ENCODE data around the gene LRRTM4. TPM values are rescaled to one million over a fixed set of nuclear protein-coding genes. Genes with fewer than 3 reads are reported as not detected.

LRRTM4 gene
- total RNA-seq, 1 donor from 2014 or later = not detected

DNA sequence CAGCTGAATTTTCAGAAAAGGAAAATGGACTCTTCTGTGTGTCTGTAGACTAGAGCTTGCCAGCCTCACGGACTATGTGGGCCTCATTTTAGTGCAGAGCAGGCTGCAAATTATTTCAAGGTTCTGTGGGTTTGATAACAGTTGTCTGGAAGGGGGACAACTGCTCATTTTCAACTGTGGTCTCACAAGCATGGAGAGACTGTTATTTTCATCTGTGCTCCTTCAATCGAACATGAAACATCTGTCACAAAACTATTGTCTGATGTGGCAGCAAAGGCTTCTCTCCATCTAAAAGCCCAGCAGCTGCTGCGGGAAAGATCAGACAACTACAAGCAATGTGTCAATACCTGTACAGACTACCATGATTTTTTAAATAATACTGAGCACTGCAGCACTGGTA, 211.8 kb downstream of the LRRTM4 start:
- Histone ChIP-seq H3K27me3 (ENCODE audit: control insufficient read depth, insufficient read depth, low read length) (no peaks in the 10 kb centered on the region), H3K36me3 (ENCODE audit: control insufficient read depth, insufficient read depth, low read length) (no peaks in the 10 kb centered on the region), H3K4me3 (ENCODE audit: low read depth, low read length) (no peak overlapping the region)
- FAIRE-seq = no peak
- no peak for DNase-seq (ENCODE audit: low read depth)
- TF ChIP-seq, protein P1, sequence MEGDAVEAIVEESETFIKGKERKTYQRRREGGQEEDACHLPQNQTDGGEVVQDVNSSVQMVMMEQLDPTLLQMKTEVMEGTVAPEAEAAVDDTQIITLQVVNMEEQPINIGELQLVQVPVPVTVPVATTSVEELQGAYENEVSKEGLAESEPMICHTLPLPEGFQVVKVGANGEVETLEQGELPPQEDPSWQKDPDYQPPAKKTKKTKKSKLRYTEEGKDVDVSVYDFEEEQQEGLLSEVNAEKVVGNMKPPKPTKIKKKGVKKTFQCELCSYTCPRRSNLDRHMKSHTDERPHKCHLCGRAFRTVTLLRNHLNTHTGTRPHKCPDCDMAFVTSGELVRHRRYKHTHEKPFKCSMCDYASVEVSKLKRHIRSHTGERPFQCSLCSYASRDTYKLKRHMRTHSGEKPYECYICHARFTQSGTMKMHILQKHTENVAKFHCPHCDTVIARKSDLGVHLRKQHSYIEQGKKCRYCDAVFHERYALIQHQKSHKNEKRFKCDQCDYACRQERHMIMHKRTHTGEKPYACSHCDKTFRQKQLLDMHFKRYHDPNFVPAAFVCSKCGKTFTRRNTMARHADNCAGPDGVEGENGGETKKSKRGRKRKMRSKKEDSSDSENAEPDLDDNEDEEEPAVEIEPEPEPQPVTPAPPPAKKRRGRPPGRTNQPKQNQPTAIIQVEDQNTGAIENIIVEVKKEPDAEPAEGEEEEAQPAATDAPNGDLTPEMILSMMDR (IDR thresholded peaks at IDR 0.05; ENCODE audit: insufficient read depth, low read length, severe bottlenecking) = no peak

DNA sequence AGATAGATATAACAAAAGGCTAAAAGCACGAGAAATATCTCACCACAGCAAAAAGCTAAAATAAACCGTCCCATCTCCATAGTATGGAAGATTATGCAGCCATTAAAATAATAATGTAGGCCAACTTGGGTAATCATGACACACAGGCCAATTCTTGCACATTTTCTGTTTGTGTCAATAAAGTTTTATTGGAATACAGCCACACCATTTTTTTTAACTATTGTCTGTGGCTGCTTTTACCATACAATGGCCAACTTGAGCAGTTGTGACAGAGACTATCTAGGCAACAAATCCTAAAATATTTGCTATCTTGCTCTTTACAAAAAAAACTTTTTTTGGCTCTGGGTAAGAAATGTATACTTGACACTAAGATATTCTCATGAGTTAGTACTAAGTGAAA, 212.5 kb downstream of the LRRTM4 start:
- no peak overlapping the region for H3K4me3 ChIP-seq (ENCODE audit: low read depth, low read length)
- H3K27me3 ChIP-seq (ENCODE audit: control insufficient read depth, insufficient read depth, low read length) = no peaks in the 10 kb centered on the region
- FAIRE-seq (no peak), DNase-seq (ENCODE audit: low read depth) (no peak)
- H3K36me3 ChIP-seq (ENCODE audit: control insufficient read depth, insufficient read depth, low read length) = no peaks in the 10 kb centered on the region
- TF ChIP-seq, protein P1 (IDR thresholded peaks at IDR 0.05; ENCODE audit: insufficient read depth, low read length, severe bottlenecking) = no peak

DNA sequence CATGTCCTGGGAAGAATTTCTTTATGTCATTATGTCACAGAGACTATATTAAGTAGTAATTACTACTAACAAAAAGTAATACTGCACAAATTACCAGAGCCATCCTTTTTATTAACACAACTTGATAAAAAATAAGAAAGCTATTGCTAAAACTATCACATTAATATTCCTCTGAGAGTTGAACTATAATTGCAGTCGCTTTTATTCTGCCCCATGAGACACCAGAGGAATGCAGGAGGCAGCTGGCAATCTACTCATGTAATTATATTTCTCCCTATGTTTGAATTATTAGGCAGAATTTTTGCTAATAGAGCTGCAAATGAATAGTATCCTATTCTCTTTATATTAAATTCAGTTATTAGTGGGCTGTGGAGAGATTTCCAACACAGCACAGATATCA, 220.7 kb downstream of the LRRTM4 start:
- H3K36me3 ChIP-seq (ENCODE audit: control insufficient read depth, insufficient read depth, low read length) = no peaks in the 10 kb centered on the region
- FAIRE-seq = no peak
- no peak for DNase-seq (ENCODE audit: low read depth)
- no peak overlapping the region for H3K4me3 ChIP-seq (ENCODE audit: low read depth, low read length)
- TF ChIP-seq, protein P1 (IDR thresholded peaks at IDR 0.05; ENCODE audit: insufficient read depth, low read length, severe bottlenecking) = no peak
- H3K27me3 ChIP-seq (ENCODE audit: control insufficient read depth, insufficient read depth, low read length) = no peaks in the 10 kb centered on the region

DNA sequence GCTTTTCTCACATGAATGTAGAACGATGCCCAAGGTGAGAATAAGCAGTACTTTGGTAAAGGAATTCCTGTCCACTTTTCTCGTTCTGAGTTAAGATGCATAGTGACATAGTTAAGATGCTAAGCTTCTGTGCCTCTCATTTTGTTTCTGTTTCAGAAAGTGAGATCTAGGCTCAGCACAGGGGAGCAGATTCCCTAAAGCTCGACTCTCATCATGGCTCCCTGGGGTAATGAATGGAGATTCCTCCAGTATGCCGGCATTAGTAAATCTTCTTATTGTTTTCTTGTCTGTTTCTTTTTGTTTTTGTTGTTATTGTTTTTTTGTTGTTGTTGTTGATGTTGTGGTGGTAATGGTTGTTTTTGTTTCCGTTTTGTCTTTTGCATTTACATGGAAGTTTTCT, 225.4 kb downstream of the LRRTM4 start:
- TF ChIP-seq, protein P1 (IDR thresholded peaks at IDR 0.05; ENCODE audit: insufficient read depth, low read length, severe bottlenecking) = no peak
- no peak for FAIRE-seq
- no peak overlapping the region for H3K4me3 ChIP-seq (ENCODE audit: low read depth, low read length)
- DNase-seq (ENCODE audit: low read depth) = no peak
- no peaks in the 10 kb centered on the region for H3K36me3 ChIP-seq (ENCODE audit: control insufficient read depth, insufficient read depth, low read length)
- H3K27me3 ChIP-seq (ENCODE audit: control insufficient read depth, insufficient read depth, low read length) = no peaks in the 10 kb centered on the region

DNA sequence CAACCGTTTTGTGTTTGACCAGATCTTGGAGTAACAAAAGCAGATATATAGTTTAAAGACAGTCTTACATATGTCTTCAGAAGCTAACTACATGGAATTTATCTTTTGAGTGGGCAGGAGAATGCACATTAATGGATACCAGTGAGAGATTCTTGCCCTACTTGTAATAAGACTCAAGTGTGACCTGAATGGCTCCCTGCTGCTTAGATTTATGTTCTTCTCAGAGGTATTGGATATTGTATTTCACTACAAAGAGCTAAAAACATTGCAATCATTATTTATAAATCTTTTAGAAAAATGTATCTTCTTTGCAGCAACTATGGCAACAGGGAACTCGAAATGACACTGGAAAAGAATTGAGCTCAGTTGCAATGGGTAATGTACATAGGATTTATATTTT, 227.7 kb downstream of the LRRTM4 start:
- DNase-seq (ENCODE audit: low read depth) (no peak), FAIRE-seq (no peak)
- H3K36me3 ChIP-seq (ENCODE audit: control insufficient read depth, insufficient read depth, low read length) = no peaks in the 10 kb centered on the region
- H3K27me3 ChIP-seq (ENCODE audit: control insufficient read depth, insufficient read depth, low read length) = no peaks in the 10 kb centered on the region
- H3K4me3 ChIP-seq (ENCODE audit: low read depth, low read length) = no peak overlapping the region
- TF ChIP-seq, protein P1 (IDR thresholded peaks at IDR 0.05; ENCODE audit: insufficient read depth, low read length, severe bottlenecking) = no peak

DNA sequence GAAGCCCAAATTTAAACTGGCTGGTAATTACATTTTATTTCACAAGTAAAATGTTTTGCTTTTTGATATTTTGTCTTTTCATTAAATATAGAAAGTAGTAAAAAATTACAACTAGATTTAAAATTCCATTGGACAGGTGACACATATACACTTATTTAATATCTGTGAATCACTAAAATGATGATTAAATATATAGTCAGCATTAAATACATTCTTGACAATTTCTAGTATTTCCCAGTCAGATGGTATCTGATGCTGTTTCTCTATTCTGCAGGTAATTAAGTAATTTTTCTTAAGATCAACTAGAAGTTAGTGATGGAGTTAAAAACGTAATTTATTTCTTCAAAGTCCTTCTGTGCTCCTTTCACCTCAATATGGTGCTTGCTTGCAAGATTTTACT, 237.8 kb downstream of the LRRTM4 start:
- no peak for FAIRE-seq
- Histone ChIP-seq H3K36me3 (ENCODE audit: control insufficient read depth, insufficient read depth, low read length) (no peaks in the 10 kb centered on the region), H3K27me3 (ENCODE audit: control insufficient read depth, insufficient read depth, low read length) (no peaks in the 10 kb centered on the region), H3K4me3 (ENCODE audit: low read depth, low read length) (no peak overlapping the region)
- TF ChIP-seq, protein P1 (IDR thresholded peaks at IDR 0.05; ENCODE audit: insufficient read depth, low read length, severe bottlenecking) = no peak
- no peak for DNase-seq (ENCODE audit: low read depth)

Data from bronchial epithelial cell (primary cell).